Esophagus (tissue), 2 donors: ENCODE results near the gene IGF2BP2. TPM values are rescaled to one million over a fixed set of nuclear protein-coding genes. Genes with fewer than 3 reads are reported as not detected.

Experiments
- H3K27ac ChIP-seq, 2 donors: one replicate each; pipeline ENCODE4 v1.5.1; 2013; ENCODE audit warnings: low read depth in 2 of 2, mild to moderate bottlenecking in 2 of 2, inconsistent platforms in 1 of 2, low read length in 1 of 2, moderate library complexity in 1 of 2
- H3K27me3 ChIP-seq, 2 donors: one replicate each; pipeline ENCODE4 v1.6.1; 2013; ENCODE audit warnings: low read length in 2 of 2, control low read depth in 1 of 2, mild to moderate bottlenecking in 1 of 2; ENCODE audit not compliant: insufficient read depth in 2 of 2, control insufficient read depth in 1 of 2
- H3K36me3 ChIP-seq, 2 donors: one replicate each; pipeline ENCODE4 v1.6.1; 2013; ENCODE audit warnings: low read length in 1 of 2; ENCODE audit not compliant: control insufficient read depth in 2 of 2, insufficient read depth in 2 of 2
- H3K4me1 ChIP-seq, 2 donors: one replicate each; pipeline ENCODE4 v1.6.1; 2013; ENCODE audit warnings: low read length in 1 of 2; ENCODE audit not compliant: control insufficient read depth in 2 of 2, insufficient read depth in 2 of 2
- H3K4me3 ChIP-seq, 2 donors: one replicate each; pipeline ENCODE4 v1.5.1; 2013; ENCODE audit warnings: low read length in 2 of 2, mild to moderate bottlenecking in 2 of 2, low read depth in 1 of 2, moderate library complexity in 1 of 2
- H3K9me3 ChIP-seq, 2 donors: one replicate each; pipeline ENCODE4 v1.6.1; 2013; ENCODE audit warnings: mild to moderate bottlenecking in 2 of 2, low read depth in 1 of 2, low read length in 1 of 2, moderate library complexity in 1 of 2; ENCODE audit not compliant: control insufficient read depth in 2 of 2, insufficient read depth in 1 of 2
- WGBS, 2 donors: extraction: QIAGEN DNeasy Blood & Tissue Kit; methylation state at CpG; one replicate each; pipeline ENCODE4 v1.1.7; 2013; 5-methylcytosine and 5-hydroxymethylcytosine counted together
- polyA plus RNA-seq, 2 donors: library from polyadenylated mRNA; stranded (reverse); fragments of 200-250 nt; gene quantifications; one replicate each; pipeline ENCODE4 v1.2.3, GENCODE V29; 2013
- donor health status: healthy with polysubstance abuse.
- donor health status: Bipolar disorder and iron deficiency.

IGF2BP2 gene
- polyA plus RNA-seq, 2 donors: 0.62 to 0.86 TPM

- H3K4me1 ChIP-seq: peaks cover 5 to 15% of the 10 kb centered on the region in 2 donors
- no peaks in the 10 kb centered on the region for H3K36me3 ChIP-seq
- H3K27me3 ChIP-seq: no peaks in the 10 kb centered on the region
- peak overlapping the region; percentile 59 to 75 for H3K27ac ChIP-seq
- no peak overlapping the region for H3K4me3 ChIP-seq
- 52 to 71% methylated on average over 8 of the region's 8 CpGs for WGBS, 2 donors
- no peaks in the 10 kb centered on the region for H3K9me3 ChIP-seq
Observed at GRCh38 chr3:185656321-185656840, 168.5 kb downstream of the IGF2BP2 start.

GRCh38 chr3:185655426-185656320 is 169.2 kb downstream of the IGF2BP2 start:
- Histone ChIP-seq H3K4me1 (peaks cover 5 to 15% of the 10 kb centered on the region in 2 donors), H3K4me3 (no peak overlapping the region), H3K27me3 (no peaks in the 10 kb centered on the region), H3K27ac (peak overlapping the region; percentile 55 to 75), H3K36me3 (no peaks in the 10 kb centered on the region), H3K9me3 (no peaks in the 10 kb centered on the region)
- 91 to 93% methylated on average over 12 of the region's 12 CpGs for WGBS, 2 donors

- Histone ChIP-seq H3K27ac (peak overlapping the region in 1 of 2 donors; percentile 24), H3K4me3 (no peak overlapping the region), H3K27me3 (no peaks in the 10 kb centered on the region), H3K4me1 (peaks cover 5 to 11% of the 10 kb centered on the region in 2 donors), H3K9me3 (no peaks in the 10 kb centered on the region), H3K36me3 (no peaks in the 10 kb centered on the region)
- 81 to 85% methylated on average over 2 of the region's 2 CpGs for WGBS, 2 donors
Observed at GRCh38 chr3:185654758-185655145, 170.1 kb downstream of the IGF2BP2 start.

- Histone ChIP-seq H3K36me3 (no peaks in the 10 kb centered on the region), H3K27me3 (no peaks in the 10 kb centered on the region), H3K9me3 (no peaks in the 10 kb centered on the region), H3K27ac (no peak overlapping the region), H3K4me3 (no peak overlapping the region), H3K4me1 (peaks cover 5 to 11% of the 10 kb centered on the region in 2 donors)
- whole genome bisulfite sequencing, 2 donors: 92 to 93% methylated on average over 12 of the region's 12 CpGs
Observed at GRCh38 chr3:185653949-185654757, 170.7 kb downstream of the IGF2BP2 start.

- Histone ChIP-seq H3K9me3 (no peaks in the 10 kb centered on the region), H3K27me3 (no peaks in the 10 kb centered on the region), H3K27ac (no peak overlapping the region), H3K4me3 (no peak overlapping the region), H3K36me3 (no peaks in the 10 kb centered on the region), H3K4me1 (peaks cover 0 to under 1% of the 10 kb centered on the region in 2 donors)
- WGBS, 2 donors: 95 to 97% methylated on average over 9 of the region's 9 CpGs
Observed at GRCh38 chr3:185651971-185652370, 172.9 kb downstream of the IGF2BP2 start.

GRCh38 chr3:185649414-185649813 is 175.4 kb downstream of the IGF2BP2 start:
- Histone ChIP-seq H3K4me3 (no peak overlapping the region), H3K27ac (no peak overlapping the region), H3K27me3 (no peaks in the 10 kb centered on the region), H3K4me1 (no peaks in the 10 kb centered on the region), H3K9me3 (no peaks in the 10 kb centered on the region), H3K36me3 (no peaks in the 10 kb centered on the region)
- 86 to 89% methylated on average over 10 of the region's 10 CpGs for WGBS, 2 donors

GRCh38 chr3:185648396-185648795 is 176.4 kb downstream of the IGF2BP2 start:
- Histone ChIP-seq H3K36me3 (no peaks in the 10 kb centered on the region), H3K27ac (no peak overlapping the region), H3K4me3 (no peak overlapping the region), H3K9me3 (no peaks in the 10 kb centered on the region), H3K27me3 (no peaks in the 10 kb centered on the region), H3K4me1 (no peaks in the 10 kb centered on the region)
- WGBS, 2 donors: 95 to 98% methylated on average over 4 of the region's 4 CpGs

GRCh38 chr3:185647880-185648210 is 177.0 kb downstream of the IGF2BP2 start:
- WGBS, 2 donors: 88 to 90% methylated on average over 10 of the region's 10 CpGs
- H3K4me1 ChIP-seq: no peaks in the 10 kb centered on the region
- no peaks in the 10 kb centered on the region for H3K9me3 ChIP-seq
- H3K27ac ChIP-seq: no peak overlapping the region
- no peaks in the 10 kb centered on the region for H3K36me3 ChIP-seq
- H3K27me3 ChIP-seq: no peaks in the 10 kb centered on the region
- H3K4me3 ChIP-seq: no peak overlapping the region

GRCh38 chr3:185647134-185647879 is 177.5 kb downstream of the IGF2BP2 start:
- no peaks in the 10 kb centered on the region for H3K9me3 ChIP-seq
- H3K27ac ChIP-seq: no peak overlapping the region
- no peak overlapping the region for H3K4me3 ChIP-seq
- 86% methylated on average over 19 of the region's 19 CpGs for WGBS, 2 donors
- H3K4me1 ChIP-seq: no peaks in the 10 kb centered on the region
- H3K36me3 ChIP-seq: no peaks in the 10 kb centered on the region
- H3K27me3 ChIP-seq: no peaks in the 10 kb centered on the region
